Iris pigment epithelial cell (primary cell): Measurements from ENCODE around the gene KLHL29.

Experiments
- DNase-seq: peaks from one replicate; pipeline ENCODE4 v3.0.0-alpha.2; 2011; ENCODE audit warnings: low read depth

The KLHL29 gene

DNA sequence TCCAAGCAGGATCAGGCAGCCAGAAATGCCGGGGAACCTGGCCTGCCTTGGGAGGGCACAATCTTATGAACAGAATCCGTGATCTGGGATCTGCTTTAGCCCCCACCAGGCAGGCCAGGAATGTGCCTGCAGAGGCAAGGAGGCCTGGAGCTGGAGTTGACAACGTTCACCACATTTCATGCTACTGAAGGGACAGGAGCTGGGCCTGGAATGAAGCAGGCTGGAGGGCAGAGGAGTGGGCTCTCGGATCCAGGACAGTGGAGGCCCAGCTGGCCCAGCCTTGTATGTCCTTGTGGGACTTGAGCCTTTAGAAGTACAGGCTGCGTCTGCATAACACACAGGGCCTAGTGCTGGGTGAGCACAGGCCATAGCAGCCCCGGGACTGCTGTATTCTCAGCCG is 91.8 kb downstream of the KLHL29 start:
- no peak for DNase-seq

DNA sequence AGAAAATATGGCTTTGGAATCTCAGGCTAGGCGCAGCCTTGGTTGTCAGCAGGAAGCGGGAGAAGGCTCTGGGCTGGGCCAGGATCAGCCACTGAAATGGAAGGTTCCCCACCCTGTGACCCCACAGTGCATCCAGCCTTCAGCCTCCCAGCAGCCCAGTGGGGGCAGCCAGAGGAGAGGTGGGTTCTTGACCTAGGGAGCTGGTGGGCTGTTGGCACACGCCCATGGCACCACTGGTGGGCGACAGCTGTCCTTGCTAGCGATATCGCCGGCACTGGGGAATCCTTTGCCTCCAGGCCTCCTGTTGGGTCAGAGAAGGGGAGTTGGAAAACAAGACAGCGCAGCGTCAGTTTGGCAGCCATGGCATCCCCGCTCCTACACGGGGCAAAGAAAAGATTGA is 92.4 kb downstream of the KLHL29 start:
- no peak for DNase-seq

DNA sequence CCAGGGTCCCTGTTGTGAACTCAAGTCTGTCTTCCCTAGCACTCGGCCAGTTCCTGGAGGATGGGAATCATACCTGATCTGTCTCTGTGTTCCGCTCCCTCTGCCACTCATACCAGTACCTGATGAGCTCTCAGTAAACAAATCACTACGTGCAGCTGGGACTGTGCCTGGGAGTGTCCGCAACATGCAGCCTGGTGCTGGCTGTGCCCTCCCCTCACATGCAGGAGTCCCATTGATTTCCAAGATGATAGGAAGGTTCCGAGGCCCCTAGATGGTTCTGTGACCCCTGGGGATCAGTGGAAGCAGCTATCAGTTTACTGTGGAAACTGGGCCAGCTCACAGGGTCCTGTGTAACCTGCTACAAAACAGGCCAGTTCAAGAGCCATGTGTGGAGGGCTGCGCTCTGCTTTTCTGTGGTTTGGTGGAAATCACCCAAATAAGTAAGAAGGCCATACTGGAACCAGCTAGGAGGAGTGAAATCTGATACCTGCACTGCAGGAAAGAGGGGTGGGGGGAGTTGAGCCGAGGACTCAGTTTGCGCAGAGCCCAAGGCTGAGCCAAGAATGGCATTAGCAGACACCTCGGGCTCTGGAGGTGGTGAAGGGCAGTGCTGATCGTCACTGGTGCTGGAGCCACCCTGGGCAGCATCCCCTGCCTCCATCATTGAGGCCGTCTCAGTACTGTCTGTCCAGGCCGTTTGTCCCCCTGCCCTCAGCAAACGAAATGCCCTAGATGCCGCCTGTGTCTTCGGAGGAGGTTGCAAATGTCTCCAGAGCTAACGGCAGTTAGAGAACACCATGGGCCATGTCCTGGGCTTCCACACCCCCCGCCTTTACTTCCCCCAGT is 93.3 kb downstream of the KLHL29 start:
- peak; percentile 30 for DNase-seq

DNA sequence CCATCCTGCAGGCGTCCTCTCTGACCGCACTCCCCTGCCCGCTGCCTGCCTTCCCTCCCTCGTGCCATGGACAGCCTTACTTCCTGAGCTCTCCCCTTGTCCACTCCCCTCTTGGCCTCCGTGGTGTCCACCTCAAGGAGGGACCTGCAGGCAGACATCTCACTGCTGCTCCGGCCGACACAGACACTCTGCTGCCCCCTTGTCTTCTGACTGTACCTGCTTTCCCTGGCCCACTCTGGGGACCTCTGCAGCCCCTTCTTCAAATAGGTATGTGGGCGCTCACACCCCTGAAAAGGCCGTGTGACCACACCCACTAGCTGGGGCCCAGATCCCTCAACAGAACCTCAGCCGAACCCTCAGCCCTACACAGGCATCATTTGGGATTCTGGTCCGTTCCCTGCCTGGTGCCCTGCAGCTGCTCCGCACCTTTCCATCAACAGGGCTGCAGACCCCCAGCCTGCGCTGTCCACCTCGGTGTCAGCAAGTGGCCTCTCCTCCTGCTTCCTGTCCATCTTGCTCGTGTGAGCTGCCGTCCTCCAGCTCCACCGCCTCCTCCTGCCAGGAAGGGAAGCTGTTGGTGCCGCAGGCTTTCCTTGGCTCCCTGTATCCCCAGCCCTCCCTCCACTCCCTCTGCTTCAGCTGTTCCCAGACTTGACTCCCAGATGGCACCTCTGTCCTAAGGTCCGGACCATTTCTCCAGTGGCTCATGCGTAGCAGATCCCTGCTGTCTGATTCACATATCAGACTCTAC is 94.1 kb downstream of the KLHL29 start:
- no peak for DNase-seq

DNA sequence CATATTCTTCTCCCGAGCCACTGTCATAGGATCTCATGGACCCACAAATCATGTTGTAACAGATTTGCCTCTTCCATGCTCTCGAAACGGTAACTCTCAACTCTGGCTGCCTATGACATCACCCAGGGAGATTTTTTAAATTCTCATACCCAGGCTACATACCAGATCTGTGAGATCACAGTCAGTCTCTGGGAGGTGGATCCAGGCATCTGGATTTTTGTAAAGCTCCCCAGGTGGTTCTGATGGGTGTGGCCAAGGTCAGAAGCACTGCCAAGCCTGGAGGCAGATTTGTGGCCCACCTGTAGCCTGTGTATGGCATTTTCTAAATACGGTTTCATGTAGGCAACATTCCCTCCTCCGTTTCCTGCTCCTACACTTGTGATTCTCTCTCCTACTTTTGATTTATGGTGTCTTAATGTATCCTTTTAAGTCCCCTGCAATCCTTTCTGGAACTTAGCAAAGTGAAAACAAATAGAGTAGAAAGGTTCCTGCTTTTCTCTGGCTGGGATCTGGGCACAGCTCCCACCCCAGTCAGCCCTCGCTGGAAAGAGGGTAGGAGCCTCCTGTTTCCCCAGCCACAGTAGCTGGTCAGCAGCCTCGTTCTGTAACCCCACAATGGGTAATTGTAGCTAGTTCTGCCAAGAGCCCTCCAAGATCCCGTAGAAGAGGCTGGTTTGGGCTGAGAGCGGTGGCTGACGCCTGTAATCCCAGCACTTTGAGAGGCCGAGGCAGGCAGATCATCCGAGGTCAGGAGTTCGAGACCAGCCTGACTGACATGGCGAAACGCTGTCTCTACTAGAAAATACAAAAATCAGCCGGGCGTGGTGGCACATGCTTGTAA is 96.2 kb downstream of the KLHL29 start:
- DNase-seq: peak; percentile 93

DNA sequence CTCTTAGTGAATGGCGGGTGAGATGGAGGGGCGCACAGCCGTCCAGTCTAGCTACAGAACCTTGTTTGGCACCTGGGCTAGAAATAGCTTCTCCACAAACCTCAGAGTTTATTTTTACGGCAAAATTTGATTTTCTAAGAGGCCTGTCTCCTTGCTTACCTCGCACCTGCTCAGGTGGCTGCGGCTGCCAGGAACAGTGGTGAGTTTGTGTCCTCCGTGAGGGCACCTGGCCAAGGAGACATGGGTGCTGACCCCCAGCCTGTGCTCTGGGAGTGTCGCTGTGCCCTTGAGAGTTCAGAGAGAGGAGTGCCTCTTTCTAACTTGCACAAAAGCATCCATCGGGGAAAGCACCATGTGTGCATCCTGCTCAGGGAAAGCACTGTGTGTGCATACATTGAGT is 97.2 kb downstream of the KLHL29 start:
- no peak for DNase-seq

DNA sequence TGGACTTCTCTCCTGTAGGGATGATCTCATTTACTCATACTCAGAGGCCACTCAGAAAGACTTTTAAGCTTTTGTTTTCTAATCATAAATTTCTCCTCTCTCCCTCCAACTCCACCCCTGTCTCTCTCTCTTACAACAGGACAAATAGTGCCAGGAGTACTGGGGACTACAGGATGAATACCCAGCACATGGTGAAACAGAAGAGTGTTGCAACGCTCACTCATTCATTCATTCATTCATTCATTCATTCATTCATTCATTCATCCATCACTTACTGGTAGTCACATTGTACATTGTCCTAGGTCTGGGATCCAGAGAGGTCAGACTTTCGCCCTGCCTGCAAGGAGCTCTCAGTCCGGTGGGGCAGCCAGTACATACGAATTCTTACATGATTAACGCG is 97.6 kb downstream of the KLHL29 start:
- no peak for DNase-seq

DNA sequence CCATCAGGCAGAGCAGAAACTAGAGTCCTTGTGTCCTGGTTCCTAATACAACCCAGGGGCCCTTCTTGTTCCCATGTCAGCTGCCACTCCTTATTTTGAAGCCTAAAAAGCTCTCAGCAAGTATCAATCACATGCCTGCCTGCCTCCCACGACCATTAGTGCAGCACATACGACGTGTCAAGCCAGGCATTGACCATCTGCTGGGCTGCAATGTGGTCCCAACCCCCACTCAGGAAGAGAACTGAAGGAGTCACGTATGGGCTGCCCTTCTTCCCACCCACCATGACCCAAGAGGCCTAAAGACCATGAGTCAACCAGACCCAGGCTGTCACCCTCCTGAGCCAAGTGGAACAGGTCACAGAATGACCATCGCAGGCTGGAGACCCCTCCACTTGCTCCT is 98.8 kb downstream of the KLHL29 start:
- DNase-seq: no peak

DNA sequence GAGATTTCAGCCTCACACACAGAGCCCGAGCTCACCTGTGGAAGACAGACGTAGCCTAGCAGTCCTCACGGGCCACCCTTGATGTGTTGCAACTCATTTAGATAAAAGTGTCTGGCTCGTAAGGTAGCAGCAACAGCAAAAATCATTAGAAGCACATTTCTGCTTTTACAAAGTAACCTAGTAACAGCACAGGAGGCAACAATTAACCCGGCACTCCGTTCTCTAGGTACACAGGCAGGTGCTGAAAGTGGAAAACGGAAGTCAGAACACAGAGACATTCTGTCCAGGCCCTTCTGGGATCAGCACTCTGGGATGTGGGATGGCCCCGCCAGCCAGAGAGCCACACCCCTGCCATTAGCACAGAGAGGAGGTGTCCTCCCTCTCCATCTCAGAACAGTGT is 99.3 kb downstream of the KLHL29 start:
- DNase-seq: no peak

DNA sequence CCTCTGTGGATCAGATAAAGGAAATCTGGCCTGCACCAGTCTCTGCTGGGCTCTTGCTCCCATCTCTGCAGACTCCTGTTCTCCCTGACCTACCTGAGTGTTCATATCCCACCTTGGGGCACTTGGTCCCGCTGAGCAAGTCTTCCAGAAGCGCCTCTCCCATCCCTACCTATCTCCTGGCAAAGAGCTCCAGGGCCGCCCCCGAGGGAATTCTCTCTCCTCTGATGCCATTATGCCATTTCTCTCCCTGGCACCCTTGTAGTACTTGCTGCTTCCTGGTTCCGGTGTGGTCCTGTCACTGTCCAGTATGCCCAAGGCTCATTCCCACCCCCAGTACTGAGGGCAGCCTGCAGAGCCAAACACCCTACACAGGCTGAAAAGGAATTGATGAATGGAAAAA is 99.8 kb downstream of the KLHL29 start:
- no peak for DNase-seq

DNA sequence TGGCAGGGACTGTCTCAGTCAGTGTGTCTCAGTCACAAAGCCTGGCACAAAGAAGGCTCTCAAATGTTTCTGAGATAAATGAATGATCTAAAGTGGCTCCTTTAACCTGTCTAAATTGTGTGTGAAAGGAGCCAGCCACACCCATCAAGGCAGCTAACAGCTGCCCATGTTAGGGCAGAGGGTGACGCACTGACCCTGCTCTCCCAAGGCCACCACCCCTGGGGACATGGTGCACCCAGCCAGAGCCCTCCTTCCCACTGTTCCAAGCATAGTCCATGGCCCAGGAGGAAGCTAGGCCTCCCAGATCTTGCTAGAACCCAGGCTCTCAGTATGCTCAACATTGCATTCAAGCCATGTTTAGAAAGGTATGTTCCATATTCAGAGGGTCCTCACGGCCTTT is 100.3 kb downstream of the KLHL29 start:
- no peak for DNase-seq

DNA sequence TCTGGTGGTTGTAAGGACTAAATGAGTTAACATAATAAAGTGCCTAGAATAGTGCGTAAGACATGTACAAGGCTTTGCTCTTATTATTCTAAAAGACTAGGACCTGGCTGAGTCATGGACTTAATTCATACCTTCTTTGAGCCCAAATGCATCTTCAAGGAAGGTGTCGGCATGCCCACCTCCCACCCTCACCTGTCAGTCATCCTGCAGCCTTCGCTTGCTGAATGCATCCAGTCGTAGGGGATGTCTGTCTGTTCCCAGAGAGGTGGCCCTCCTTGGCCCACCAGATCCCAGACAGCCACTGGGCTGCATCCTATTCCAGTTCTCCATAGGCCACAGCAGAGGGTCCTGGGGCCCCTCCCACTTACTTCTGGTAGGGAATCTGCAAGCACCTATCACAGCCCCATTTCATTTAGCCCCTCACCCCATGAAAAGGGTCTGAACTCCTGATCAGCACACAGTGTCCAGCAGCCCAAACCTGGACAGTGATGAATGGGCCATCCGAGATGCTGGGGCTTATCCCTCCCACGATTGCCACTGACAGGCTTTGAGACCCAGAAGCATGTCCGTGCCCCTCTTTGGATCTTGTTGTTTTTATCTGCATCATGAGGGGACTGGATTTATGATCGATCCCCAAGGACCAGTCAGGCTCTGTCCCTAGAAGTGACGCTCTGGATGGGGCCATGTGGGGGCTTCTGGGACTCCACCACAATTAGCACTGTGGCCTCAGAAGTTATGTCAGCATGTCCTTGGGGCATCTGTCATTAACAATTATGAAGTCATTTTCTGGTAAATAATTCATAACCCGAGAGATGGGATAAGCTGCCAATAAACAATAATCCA is 101.1 kb downstream of the KLHL29 start:
- no peak for DNase-seq

DNA sequence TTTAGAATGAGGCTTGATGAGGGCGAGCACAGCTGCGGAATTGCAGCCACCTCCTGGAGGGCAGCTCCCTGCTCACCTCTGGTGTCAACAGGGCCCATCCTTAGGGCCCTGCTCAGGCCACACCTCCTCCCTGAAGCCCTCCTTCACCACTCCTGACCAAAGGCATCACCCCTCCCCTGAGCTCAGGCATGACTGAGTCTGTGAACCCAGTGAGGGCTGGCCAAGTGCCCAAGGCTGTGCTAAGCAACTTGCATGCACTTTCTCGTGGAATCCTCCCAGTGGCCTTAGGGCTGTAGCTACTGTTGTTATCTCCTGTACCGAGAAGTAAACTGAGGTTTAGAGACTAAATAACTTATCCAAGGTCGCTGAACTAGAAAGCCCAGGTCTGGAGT is 101.7 kb downstream of the KLHL29 start:
- DNase-seq: peak; percentile 78

DNA sequence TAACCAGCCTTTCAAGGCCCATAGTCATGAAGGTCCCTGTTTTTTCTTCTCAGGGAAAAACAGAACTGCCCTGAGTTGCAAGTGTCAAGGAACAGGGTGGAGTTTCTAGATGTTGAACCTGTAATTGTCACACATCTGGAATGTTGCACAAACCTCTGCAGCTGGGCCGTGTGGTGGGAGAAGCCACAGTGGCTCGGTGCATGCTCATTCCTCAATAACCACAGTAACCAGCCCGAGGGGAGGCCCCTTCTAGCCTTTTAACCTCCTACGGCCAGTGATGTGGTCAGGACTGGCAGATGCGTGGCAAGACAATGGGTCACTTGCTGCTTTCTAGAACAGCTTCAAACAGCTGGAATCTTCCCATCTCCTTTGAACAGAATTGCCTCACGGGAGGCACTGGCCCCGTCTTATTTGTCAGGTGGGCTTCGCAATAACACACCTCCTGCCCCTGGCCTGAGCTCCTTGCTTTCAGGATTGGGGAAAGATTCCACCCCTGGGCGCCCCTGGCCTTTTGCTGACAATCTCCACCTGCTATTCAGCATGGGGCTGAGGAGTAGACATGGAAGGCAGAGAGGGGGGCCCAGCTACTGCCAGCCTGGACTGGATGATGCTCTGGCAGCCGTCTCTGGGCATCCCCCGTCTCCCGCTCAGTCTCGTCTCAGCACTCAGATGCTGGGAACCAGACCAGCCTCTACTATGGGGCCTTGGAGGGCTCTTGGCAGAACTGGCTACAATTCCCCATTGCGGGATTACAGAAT is 102.9 kb downstream of the KLHL29 start:
- DNase-seq: peak; percentile 63

DNA sequence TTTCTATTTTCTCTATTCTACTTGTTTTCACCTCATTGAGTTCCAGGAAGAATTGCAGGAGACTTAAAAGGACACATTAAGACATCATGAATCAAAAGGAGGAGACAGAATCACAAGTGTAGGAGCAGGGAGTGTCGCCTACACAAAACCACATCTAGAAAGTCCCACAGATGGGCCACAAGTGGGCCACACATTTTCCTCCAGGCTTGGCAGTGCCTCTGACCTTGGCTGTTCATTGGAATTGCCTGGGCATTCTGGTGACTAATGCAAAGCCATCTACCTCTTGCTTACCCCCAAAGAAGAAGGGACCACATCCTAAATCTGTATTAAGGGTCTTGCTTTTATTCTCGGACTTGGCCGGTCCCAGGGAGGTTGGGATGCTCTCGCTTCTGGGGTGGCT is 103.6 kb downstream of the KLHL29 start:
- DNase-seq: no peak

DNA sequence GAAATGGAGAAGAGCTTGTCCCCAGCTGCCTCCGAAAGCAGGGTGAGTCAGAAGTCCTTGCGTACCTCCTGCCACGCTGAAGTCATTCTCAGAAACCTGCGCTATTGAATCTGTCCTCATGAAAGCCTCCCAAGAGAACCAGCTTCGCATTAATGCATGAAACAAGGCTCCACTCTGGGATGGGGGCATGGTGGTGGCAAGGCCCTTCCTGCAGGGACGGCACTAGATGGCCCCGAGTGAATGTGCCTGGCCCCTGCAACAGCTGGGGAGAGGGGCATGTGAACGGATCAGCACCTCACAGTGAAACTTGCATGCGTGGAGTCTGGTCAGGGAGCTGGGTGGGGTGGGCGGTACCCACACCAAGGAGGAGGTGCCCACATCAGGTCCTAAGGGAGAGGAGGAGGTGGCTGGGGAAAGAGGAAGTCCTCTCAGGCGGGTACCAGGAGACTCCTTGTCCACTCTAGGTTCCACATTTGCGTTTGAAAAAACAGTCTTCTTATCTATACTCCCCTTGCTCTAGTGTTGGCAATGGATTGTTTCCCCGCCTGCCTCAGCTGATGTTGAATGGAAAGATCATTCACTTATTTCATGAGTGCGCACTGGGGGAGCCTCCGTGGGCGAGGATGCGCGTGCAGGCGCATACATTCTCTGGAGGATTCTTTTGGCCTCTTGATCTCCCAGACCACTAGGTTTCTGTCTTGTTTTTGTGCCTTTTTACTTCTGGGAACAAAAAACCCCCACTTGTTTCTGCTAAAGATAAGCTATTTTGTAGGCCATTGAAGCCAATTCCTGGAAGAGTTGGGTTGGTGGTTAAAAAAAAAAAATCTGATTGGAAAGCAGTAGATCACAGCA is 104.7 kb downstream of the KLHL29 start:
- DNase-seq: peak; percentile 34

DNA sequence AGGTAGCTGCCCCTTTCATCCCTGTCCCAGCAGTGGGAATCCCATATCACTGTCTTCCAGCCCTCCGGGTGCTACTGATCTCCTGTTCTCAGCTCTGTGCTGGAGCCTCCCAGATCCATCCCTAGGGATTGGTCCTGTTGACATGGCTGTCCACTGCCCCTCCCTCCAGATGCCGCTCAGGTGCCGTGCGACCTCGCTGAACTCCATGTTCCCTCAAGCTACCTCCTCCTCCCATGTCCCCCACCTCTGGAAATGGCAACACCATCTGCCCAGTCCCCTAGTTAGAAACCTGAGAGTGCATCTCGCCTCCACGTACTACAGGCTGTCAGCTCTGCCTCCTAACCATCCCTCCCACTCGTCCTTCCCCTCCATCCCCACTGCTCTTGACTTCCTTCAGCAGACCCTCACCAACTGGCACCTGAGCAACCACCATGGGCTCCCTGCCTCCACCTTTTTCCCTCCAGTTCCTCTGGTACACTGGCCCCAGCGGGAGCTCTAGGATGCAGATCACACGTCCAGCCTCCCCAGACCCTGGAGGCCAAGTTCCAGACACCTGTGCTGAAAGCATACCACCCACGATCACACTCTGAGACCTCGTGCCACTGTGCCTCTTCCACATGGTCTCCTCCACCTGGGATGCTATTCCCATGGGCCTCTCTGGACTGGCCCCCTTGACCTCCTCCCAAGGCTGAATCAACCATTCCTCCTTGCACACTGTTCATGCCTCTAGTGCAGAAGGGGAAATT is 106.8 kb downstream of the KLHL29 start:
- DNase-seq: no peak

DNA sequence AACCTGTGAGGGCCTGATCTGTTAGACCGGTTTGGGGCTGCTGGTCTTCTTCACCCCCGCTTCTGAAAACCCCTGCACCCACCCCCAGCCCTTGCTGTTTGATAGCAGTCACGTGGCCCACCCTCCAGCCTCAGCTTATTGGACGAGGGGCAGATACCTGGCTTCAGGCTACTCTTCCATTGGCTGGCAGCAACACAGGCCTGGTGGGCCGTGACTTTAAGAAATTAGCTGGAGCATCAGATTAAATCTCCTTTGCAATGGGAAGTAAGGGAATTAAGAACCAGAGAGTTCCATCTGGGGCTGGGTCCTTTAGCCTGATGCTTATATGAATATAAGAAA is 107.3 kb downstream of the KLHL29 start:
- no peak for DNase-seq

DNA sequence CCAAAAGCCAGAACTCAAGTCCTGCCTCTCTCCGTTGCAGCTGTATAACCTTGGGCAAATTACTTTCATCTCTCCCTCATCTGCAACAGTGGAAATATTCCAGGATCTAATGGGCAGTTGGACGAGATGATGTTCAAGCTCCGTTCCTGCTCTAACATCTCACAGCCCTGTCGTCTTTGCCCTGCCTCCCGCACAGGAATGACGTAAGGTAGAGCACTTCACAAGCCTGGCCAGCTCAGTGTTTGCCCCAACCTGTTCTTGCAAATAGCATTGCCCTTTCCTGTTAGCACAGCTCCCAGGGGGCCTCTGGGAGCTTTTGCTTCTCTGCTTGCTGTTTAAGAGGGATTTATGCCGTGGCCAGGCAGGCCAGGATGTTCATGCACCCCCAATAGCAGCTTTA is 107.9 kb downstream of the KLHL29 start:
- peak; percentile 15 for DNase-seq
